GM12878 (cell line): ENCODE results near the gene ZNF2. TPM values are rescaled to one million over a fixed set of nuclear protein-coding genes. Genes with fewer than 3 reads are reported as not detected.

ENCODE experiments used
- ATAC-seq: fragments of 200-7000 bp; cut with Tn5 transposase; 3 replicates; pipeline ENCODE4 v1.9.1; 2020; ENCODE audit warnings: mild to moderate bottlenecking, moderate library complexity
- BruUV-seq: library from RNA; stranded (reverse); fragments of 400-500 nt; replicated peaks from 2 replicates; lab custom pipeline; 2021; lab: Mats Ljungman, UMichigan
- CTCF ChIA-PET: fragments of 300-600 bp; sonication (Branson Sonifier 250); formaldehyde crosslinking; extraction: SDS; loops from one replicate; lab custom pipeline; 2021; ENCODE audit warnings: inconsistent platforms; lab: Yijun Ruan, JAX
- POLR2A ChIA-PET: fragments of 350-600 bp; formaldehyde crosslinking; extraction: SDS; loops from one replicate; lab custom pipeline; 2021; ENCODE audit warnings: inconsistent platforms; lab: Charles Lee
- RAD21 ChIA-PET: fragments of 300-600 bp; sonication (Branson Sonifier 250); formaldehyde crosslinking; loops from one replicate; lab custom pipeline; 2023; ENCODE audit warnings: antibody characterized with exemption; ENCODE audit not compliant: unreplicated experiment; lab: Charles Lee
- SMC1A ChIA-PET: fragments of 300-600 bp; sonication (Branson Sonifier 250); formaldehyde crosslinking; loops from one replicate; lab custom pipeline; 2023; ENCODE audit not compliant: unreplicated experiment, uncharacterized antibody; lab: Charles Lee
- DNase-seq: peaks from one replicate; pipeline ENCODE4 v3.0.0-alpha.2; 2011; ENCODE audit warnings: low read depth, low spot score
- FAIRE-seq: peaks from 3 replicates; lab custom pipeline; 2011; peaks lifted over from hg19 to GRCh38; lab: Jason Lieb, UNC
- H2AFZ ChIP-seq: 2 replicates; pipeline ENCODE4 v1.6.0; 2011; ENCODE audit warnings: low read depth, low read length, control low read depth; ENCODE audit not compliant: control insufficient read depth
- H3K27ac ChIP-seq: 2 replicates; pipeline ENCODE4 v1.5.1; 2011; ENCODE audit warnings: control low read depth; ENCODE audit not compliant: control insufficient read depth, insufficient read depth
- H3K27me3 ChIP-seq, 2 experiments: replicated peaks in 1 of 2; 2 replicates each; pipeline versions ENCODE4 v1.6.0 to v1.6.1; 2011; ENCODE audit warnings: low read length in 1 of 2; ENCODE audit not compliant: control insufficient read depth in 2 of 2, insufficient read depth in 2 of 2
- H3K36me3 ChIP-seq, 2 experiments: 2 replicates each; pipeline ENCODE4 v1.5.1; 2011; ENCODE audit warnings: low read length in 1 of 2; ENCODE audit not compliant: control insufficient read depth in 2 of 2, insufficient read depth in 2 of 2
- H3K4me1 ChIP-seq: 2 replicates; pipeline ENCODE4 v1.6.1; 2011; ENCODE audit warnings: mild to moderate bottlenecking, low read length, moderate library complexity, mixed read lengths; ENCODE audit not compliant: control insufficient read depth, insufficient read depth
- H3K4me2 ChIP-seq: 2 replicates; pipeline ENCODE4 v1.6.0; 2011; ENCODE audit warnings: control low read depth; ENCODE audit not compliant: control insufficient read depth, insufficient read depth
- H3K4me3 ChIP-seq: fragments of 200-600 bp; sonication (generic); 2 replicates; pipeline ENCODE4 v1.5.1; 2016
- H3K79me2 ChIP-seq: 2 replicates; pipeline ENCODE4 v1.6.0; 2011; ENCODE audit warnings: low read length; ENCODE audit not compliant: control insufficient read depth, insufficient read depth
- H3K9ac ChIP-seq: 2 replicates; pipeline ENCODE4 v1.8.0; 2011; ENCODE audit warnings: low read length, control low read depth, mixed read lengths; ENCODE audit not compliant: control insufficient read depth, insufficient read depth
- H3K9me3 ChIP-seq: replicated peaks from 3 replicates; pipeline ENCODE4 v1.5.1; 2011; ENCODE audit warnings: mild to moderate bottlenecking, low read length; ENCODE audit not compliant: control insufficient read depth, insufficient read depth
- H4K20me1 ChIP-seq: 2 replicates; pipeline ENCODE4 v1.6.0; 2011; ENCODE audit not compliant: control insufficient read depth, insufficient read depth
- CBX3 ChIP-seq: fragments of 200-600 bp; sonication (generic); IDR thresholded peaks from 2 replicates; pipeline ENCODE4 v1.6.1; 2016; ENCODE audit warnings: low read depth, borderline replicate concordance
- CREM ChIP-seq: IDR thresholded peaks from 2 replicates; pipeline ENCODE4 v1.6.1; 2014; ENCODE audit warnings: antibody characterized with exemption, low read depth
- FOXK2 ChIP-seq: fragments of 450-650 bp; IDR thresholded peaks from 2 replicates; pipeline ENCODE4 v1.6.1; 2017; ENCODE audit warnings: mild to moderate bottlenecking, moderate library complexity
- IKZF1 ChIP-seq: fragments of 450-650 bp; conservative IDR thresholded peaks from 2 replicates; pipeline ENCODE4 v1.6.1; 2017; ENCODE audit warnings: antibody characterized with exemption, mild to moderate bottlenecking
- JUND ChIP-seq: IDR thresholded peaks from 2 replicates; pipeline ENCODE4 v1.6.1; 2012; ENCODE audit warnings: low read depth, mild to moderate bottlenecking, low read length, improper control_type of control experiment, moderate library complexity
- KLF5 ChIP-seq: fragments of 450-650 bp; IDR thresholded peaks from 2 replicates; pipeline ENCODE4 v1.6.1; 2014; ENCODE audit warnings: mild to moderate bottlenecking; ENCODE audit not compliant: partially characterized antibody
- MYC ChIP-seq: IDR thresholded peaks from 2 replicates; pipeline ENCODE4 v1.6.1; 2011; ENCODE audit warnings: mild to moderate bottlenecking, low read length, moderate library complexity, inconsistent platforms; ENCODE audit not compliant: insufficient read depth, insufficient replicate concordance, insufficient read length, severe bottlenecking
- NFIC ChIP-seq: IDR thresholded peaks from 2 replicates; pipeline ENCODE4 v1.6.1; 2012; ENCODE audit warnings: low read depth, mild to moderate bottlenecking, inconsistent platforms, low read length, moderate library complexity
- NFXL1 ChIP-seq: fragments of 450-650 bp; IDR thresholded peaks from 2 replicates; pipeline ENCODE4 v1.6.1; 2017; ENCODE audit warnings: antibody characterized with exemption, mild to moderate bottlenecking, borderline replicate concordance
- NFYB ChIP-seq: IDR thresholded peaks from 2 replicates; pipeline ENCODE4 v1.6.1; 2011; ENCODE audit warnings: low read depth, mild to moderate bottlenecking, low read length, improper control_type of control experiment, moderate library complexity; ENCODE audit not compliant: insufficient read depth
- NRF1 ChIP-seq: conservative IDR thresholded peaks from 2 replicates; pipeline ENCODE4 v1.6.1; 2011; ENCODE audit warnings: mild to moderate bottlenecking, low read depth, low read length, improper control_type of control experiment
- RCOR1 ChIP-seq: conservative IDR thresholded peaks from 2 replicates; pipeline ENCODE4 v1.6.1; 2012; ENCODE audit warnings: low read depth, low read length, improper control_type of control experiment
- SIN3A ChIP-seq: IDR thresholded peaks from 2 replicates; pipeline ENCODE4 v1.6.1; 2012; ENCODE audit warnings: low read depth, low read length, improper control_type of control experiment
- SMC3 ChIP-seq: IDR thresholded peaks from 2 replicates; pipeline ENCODE4 v1.6.1; 2011; ENCODE audit warnings: low read length, improper control_type of control experiment, borderline replicate concordance
- SUZ12 ChIP-seq: fragments of 200-600 bp; sonication (generic); IDR thresholded peaks from one replicate; pipeline ENCODE4 v1.6.1; 2018; ENCODE audit warnings: antibody characterized with exemption, mild to moderate bottlenecking; ENCODE audit not compliant: unreplicated experiment
- YY1 ChIP-seq: IDR thresholded peaks from 2 replicates; pipeline ENCODE4 v1.6.1; 2011; ENCODE audit warnings: low read depth, mild to moderate bottlenecking, low read length
- ZBTB33 ChIP-seq: fragments of 450-650 bp; IDR thresholded peaks from 2 replicates; pipeline ENCODE4 v1.6.1; 2017; ENCODE audit warnings: mild to moderate bottlenecking
- ZNF24 ChIP-seq: fragments of 450-650 bp; IDR thresholded peaks from 2 replicates; pipeline ENCODE4 v1.6.1; 2017; ENCODE audit warnings: antibody characterized with exemption, mild to moderate bottlenecking
- ZSCAN29 ChIP-seq: fragments of 450-650 bp; IDR thresholded peaks from 2 replicates; pipeline ENCODE4 v1.6.1; 2017; ENCODE audit warnings: mild to moderate bottlenecking, moderate library complexity
- WGBS: methylation state at CpG from one replicate; pipeline ENCODE4 v1.1.6; 2016; ENCODE audit warnings: low lambda C conversion rate; ENCODE audit not compliant: insufficient replicate concordance, insufficient coverage; ENCODE audit errors: missing lambda C conversion rate; 5-methylcytosine and 5-hydroxymethylcytosine counted together
- in situ Hi-C: fragments of 300-500 bp; cut with MboI; formaldehyde crosslinking; loops from 9 replicates; pipeline ENCODE4 v1.14.3; 2018; ENCODE audit warnings: mixed read lengths
- intact Hi-C: fragments of 100-400 bp; cut with micrococcal nuclease; formaldehyde crosslinking; loops from one replicate; pipeline ENCODE4 v1.14.2; 2022; ENCODE audit not compliant: unreplicated experiment
- polyA plus RNA-seq, 11 experiments: library from polyadenylated mRNA; depleted of rRNA in 4 of 11; unstranded in 6 of 11; stranded (reverse) in 5 of 11; fragments of >200 nt; fragmentation: Nextera tagmentation in 4 of 11; fragmentation: Illumina TruSeq in 1 of 11; extraction: Ambion mirVana in 4 of 11; extraction: Trizol in 1 of 11; gene quantifications; 1 replicate in 1 of 11; 2 replicates in 10 of 11; pipeline versions ENCODE4 v1.2.1 to v1.2.3, GENCODE V29; 2011 to 2016; ENCODE audit warnings: inconsistent platforms in 2 of 11, missing spikeins in 2 of 11, low read depth in 1 of 11
- total RNA-seq, 4 experiments: library from RNA; depleted of rRNA in 3 of 4; stranded (reverse); fragments of >200 nt in 3 of 4; fragmentation: Illumina TruSeq in 1 of 4; extraction: Trizol in 1 of 4; gene quantifications; 2 replicates each; pipeline versions ENCODE4 v1.2.1 to v1.2.3, GENCODE V29; 2013 to 2021
- TF ChIP-seq, protein P1 (sequence below): fragments of 450-650 bp; IDR thresholded peaks from 2 replicates; pipeline ENCODE4 v1.6.1; 2014; ENCODE audit warnings: mild to moderate bottlenecking

ZNF2 gene
- total and polyA plus RNA-seq, 10 of the 15 experiments (the other 5 are each of a cell fraction or from before 2014, with no cell fraction given), result 2.4 to 5.1 (median 3.5) TPM

DNA sequence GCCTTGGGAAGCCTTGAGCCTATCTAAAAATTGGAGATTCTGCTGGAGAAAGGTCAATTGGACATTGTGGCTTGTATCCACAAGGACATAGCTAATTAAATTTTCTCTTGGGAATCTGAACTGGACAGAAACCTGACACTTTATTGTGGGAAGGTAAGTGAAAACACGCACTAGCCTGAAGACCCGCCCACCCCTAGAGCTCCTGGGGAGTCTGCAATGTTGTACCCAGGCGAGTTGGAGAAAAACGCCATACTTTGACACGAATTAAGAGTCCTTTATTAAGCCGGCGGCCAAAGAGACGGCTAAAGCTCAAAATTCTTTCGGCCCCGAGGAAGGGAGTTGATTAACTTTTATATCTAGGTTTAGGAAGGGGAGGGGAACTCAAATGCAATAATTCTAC, 40.5 kb downstream of the ZNF2 start:
- no peaks in the 10 kb centered on the region for H3K4me1 ChIP-seq
- in situ Hi-C loops, result no loop called here
- FAIRE-seq (no peak), DNase-seq (no peak), ATAC-seq (no peak)
- H2AFZ ChIP-seq, result no peak overlapping the region
- POLR2A ChIA-PET, result no interaction called here
- TSS peak; percentile 89 for BruUV-seq
- no peak overlapping the region for H3K9ac ChIP-seq
- H3K27me3 ChIP-seq, result no peaks in the 10 kb centered on the region
- no peaks in the 10 kb centered on the region for H3K36me3 ChIP-seq
- no peaks in the 10 kb centered on the region for H4K20me1 ChIP-seq
- SMC1A ChIA-PET, result interaction anchor here (1.1 kb wide), 1 partner anchor 10 kb away, joined by 3 read pairs; no protein-coding TSS in a partner anchor
- CTCF ChIA-PET, result interaction anchor here (0.8 to 1.5 kb wide), 6 partner anchors 12 to 184 kb away, joined by 3 to 7 read pairs (median 3); partner anchors contain the start of gene MRPS5
- H3K9me3 ChIP-seq, result peaks cover 6% of the 10 kb centered on the region; the same call in 1 of the 3 replicates
- peak overlapping the region; percentile 79; the same call in 1 of the 2 replicates for H3K4me3 ChIP-seq
- no peak for TF ChIP-seq SIN3A
- no peak for TF ChIP-seq NFXL1
- no peak for TF ChIP-seq SMC3
- TF ChIP-seq CBX3, result no peak
- no peak for TF ChIP-seq IKZF1
- TF ChIP-seq NRF1, result no peak
- TF ChIP-seq ZBTB33, result no peak
- no peak for TF ChIP-seq ZNF24
- no peak for TF ChIP-seq FOXK2
- no peak for TF ChIP-seq SUZ12
- no peak for TF ChIP-seq ZSCAN29
- no peak for TF ChIP-seq RCOR1
- TF ChIP-seq, protein P1, sequence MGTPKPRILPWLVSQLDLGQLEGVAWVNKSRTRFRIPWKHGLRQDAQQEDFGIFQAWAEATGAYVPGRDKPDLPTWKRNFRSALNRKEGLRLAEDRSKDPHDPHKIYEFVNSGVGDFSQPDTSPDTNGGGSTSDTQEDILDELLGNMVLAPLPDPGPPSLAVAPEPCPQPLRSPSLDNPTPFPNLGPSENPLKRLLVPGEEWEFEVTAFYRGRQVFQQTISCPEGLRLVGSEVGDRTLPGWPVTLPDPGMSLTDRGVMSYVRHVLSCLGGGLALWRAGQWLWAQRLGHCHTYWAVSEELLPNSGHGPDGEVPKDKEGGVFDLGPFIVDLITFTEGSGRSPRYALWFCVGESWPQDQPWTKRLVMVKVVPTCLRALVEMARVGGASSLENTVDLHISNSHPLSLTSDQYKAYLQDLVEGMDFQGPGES, result no peak
- no peak for TF ChIP-seq NFYB
- TF ChIP-seq KLF5, result no peak
- TF ChIP-seq CREM, result no peak
- TF ChIP-seq JUND, result no peak
- TF ChIP-seq YY1, result no peak
- TF ChIP-seq NFIC, result no peak
- no peak for TF ChIP-seq MYC
- no peaks in the 10 kb centered on the region for H3K79me2 ChIP-seq
- no peak overlapping the region for H3K4me2 ChIP-seq
- no peak overlapping the region for H3K27ac ChIP-seq
- 99% methylated on average over 10 of the region's 10 CpGs for WGBS
- RAD21 ChIA-PET, result no interaction called here
- intact Hi-C loops, result loop anchor here (2.0 to 10.0 kb wide), 3 partner anchors 41 to 181 kb away; partner anchors contain the start of genes MAL and ZNF2
